Activated T-helper 17 cell treated with anti-CD3 and anti-CD28 coated beads, Interleukin-2, amount 50 U/mL, for 72 hours (primary cell): ENCODE results near the gene PCDHGA3. TPM values are rescaled to one million over a fixed set of nuclear protein-coding genes. Genes with fewer than 3 reads are reported as not detected.
A peak's percentile ranks its signal among the peaks of the same experiment; 100 is the strongest.
"Not testable (repeated sequence)": the region's sequence is repeated elsewhere in the genome, so short reads cannot be mapped to it uniquely, and the experiment has no call there.

Source experiments
- ATAC-seq: fragments of 150-1000 bp; cut with Tn5 transposase; replicated peaks from 2 replicates; pipeline ENCODE4 v1.10.0; 2021; ENCODE audit warnings: mild to moderate bottlenecking, moderate library complexity
- H3K27ac Mint-ChIP-seq: one replicate; pipeline ENCODE4 v1.8.0; 2022; ENCODE audit warnings: mixed read lengths
- H3K27me3 Mint-ChIP-seq: one replicate; pipeline ENCODE4 v1.8.0; 2022; ENCODE audit warnings: mixed read lengths
- H3K36me3 Mint-ChIP-seq: one replicate; pipeline ENCODE4 v1.8.0; 2022; ENCODE audit warnings: low read depth, mild to moderate bottlenecking, mixed read lengths
- H3K4me1 Mint-ChIP-seq: one replicate; pipeline ENCODE4 v1.8.0; 2022; ENCODE audit warnings: mixed read lengths
- H3K4me3 Mint-ChIP-seq: one replicate; pipeline ENCODE4 v1.8.0; 2022; ENCODE audit warnings: mild to moderate bottlenecking, mixed read lengths
- H3K9me3 Mint-ChIP-seq: one replicate; pipeline ENCODE4 v1.8.0; 2022; ENCODE audit warnings: mixed read lengths
- total RNA-seq, 2 donors: library from RNA; stranded (reverse); gene quantifications; one replicate each; pipeline ENCODE4 v1.2.3, GENCODE V29; 2022

The PCDHGA3 gene
- under 1 TPM in 1 of 2 donors, not detected in 1; 0.09 TPM for total RNA-seq

DNA sequence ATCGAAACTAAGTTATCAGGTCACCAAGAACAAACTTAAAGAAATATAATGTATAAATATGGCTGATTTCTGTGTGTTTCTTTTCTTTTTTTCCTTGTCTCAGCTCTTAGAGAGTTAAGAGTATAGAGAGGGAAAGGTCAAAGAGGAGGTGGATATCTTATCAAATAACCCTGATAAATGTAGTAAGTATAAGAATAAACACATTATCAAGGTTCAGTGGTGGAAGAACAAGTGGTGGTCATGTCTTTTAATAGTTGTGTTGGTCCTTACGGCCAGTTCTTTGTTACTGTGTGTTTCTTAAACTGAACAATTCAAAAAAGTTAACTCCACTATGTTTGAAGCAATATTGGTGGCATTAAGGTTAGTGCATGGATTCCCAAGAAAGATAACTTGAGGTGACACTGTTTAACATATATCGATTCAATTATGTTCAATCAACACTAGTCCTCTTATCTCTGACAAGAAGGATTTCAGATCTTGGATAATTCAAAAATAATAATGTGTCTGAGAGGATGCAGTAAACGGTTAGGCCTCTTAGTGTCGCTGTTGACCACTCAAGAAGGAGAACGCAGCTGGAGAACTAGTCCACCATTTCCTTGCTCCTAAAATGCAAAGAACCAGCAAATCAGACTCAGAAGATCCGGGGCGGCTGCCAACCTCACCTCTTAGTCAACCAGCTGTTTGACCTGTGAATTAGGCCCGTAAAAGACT lies at the start of gene PCDHGA3:
Gene PCDHGA3, plus strand, starts transcription at position 588 of the 711 bp plus-strand sequence. CDS start 205 bp downstream, outside the sequence.
- Mint-ChIP-seq H3K4me1 (no peaks in the 10 kb centered on the region), H3K4me3 (peak within 1 kb of the TSS; percentile 30), H3K36me3 (no peaks in the 10 kb centered on the region), H3K27me3 (peaks cover 32% of the 10 kb centered on the region), H3K9me3 (peaks cover 15% of the 10 kb centered on the region), H3K27ac (no peak within 1 kb of the TSS)
- no peak for ATAC-seq

DNA sequence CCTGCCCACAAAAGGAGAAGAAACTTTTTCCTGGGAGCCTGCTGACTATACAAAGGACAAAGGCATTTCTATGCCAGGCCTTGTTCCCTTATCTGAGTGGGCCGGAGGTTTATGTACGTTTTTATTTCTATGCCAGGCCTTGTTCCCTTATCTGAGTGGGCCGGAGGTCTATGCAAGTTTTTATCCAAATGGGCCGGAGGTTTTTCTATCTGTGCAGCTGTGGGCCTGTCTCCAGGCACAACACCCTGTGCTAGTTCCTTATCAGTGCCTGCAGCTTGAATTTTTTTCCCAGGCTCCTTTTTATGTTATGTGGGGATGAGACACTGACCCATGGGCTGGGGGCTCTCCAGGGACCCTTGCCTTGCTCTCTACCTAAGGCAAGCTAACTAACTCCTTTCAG lies 45.3 kb upstream of the PCDHGA3 start:
- Mint-ChIP-seq H3K9me3 (peaks cover 40% of the 10 kb centered on the region), H3K4me3 (no peak overlapping the region), H3K27me3 (no peaks in the 10 kb centered on the region), H3K27ac (no peak overlapping the region), H3K36me3 (peaks cover 5% of the 10 kb centered on the region), H3K4me1 (no peaks in the 10 kb centered on the region)
- ATAC-seq, result no peak

DNA sequence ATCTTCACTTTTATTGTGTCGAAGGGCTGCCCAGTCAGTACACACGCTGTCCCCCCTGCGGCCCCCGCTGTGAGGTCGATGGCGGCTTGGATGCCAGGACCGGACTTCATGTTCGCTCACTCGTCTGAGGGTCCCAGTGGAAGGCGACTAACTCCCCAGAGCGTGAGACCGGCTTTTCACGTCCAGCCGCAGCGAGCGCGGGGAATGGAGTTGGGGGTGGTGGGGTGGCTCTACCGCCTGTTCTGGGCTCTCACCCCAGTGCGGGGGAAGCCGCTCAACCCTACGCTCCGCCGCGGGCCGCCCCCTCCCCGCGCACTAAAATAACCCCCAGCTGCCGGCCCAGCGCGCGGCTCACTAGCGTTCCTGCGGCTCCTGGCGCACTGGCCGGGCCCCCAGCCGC lies 39.9 kb upstream of the PCDHGA3 start, which contains the start of gene SLC25A2:
Gene SLC25A2, minus strand, starts transcription at position 294 of the 400 bp plus-strand sequence. Its CDS starts 184 bp downstream, at position 110.
- Mint-ChIP-seq H3K36me3 (no peaks in the 10 kb centered on the region), H3K27ac (no peak within 1 kb of the TSS), H3K27me3 (no peaks in the 10 kb centered on the region), H3K9me3 (peaks cover 27% of the 10 kb centered on the region), H3K4me1 (no peaks in the 10 kb centered on the region), H3K4me3 (no peak within 1 kb of the TSS)
- no peak for ATAC-seq

DNA sequence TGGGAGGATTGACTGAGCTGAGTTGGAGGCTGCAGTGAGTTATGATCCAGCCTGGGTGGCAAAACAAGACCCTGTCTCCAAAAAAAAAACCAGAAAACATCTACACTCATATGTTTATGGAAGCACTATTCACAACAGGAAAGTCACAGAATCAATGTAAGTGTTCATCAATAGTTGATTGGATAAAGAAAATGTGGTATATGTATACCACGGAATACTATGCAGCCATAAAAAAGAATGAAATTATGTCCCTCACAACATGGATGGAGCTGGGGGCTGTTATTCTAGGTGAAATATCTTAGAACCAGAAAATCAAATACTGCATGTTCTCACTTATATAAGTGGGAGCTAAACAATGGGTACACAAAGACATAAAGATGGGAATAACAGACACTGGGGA lies 37.0 kb upstream of the PCDHGA3 start:
- no peak overlapping the region for H3K4me3 Mint-ChIP-seq

DNA sequence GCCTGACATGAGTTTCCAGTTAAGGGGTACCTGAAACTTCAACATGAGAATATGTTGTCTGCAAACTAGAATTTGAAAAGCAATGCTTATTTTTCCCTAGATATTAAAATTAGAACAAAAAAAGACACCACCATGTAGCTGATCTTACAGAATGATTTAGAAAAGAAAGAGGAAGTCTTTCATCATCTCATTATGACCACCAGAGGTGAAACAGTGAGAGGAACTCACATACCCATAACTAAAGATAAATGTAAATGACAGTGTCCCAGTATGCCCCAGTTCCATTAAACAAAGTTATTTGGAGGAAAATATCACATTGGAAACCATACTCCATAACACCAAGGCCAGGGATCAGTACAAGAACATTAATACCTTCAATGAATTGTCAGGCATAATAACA lies 29.9 kb upstream of the PCDHGA3 start:
- ATAC-seq, result no peak
- Mint-ChIP-seq H3K9me3 (peaks cover 40% of the 10 kb centered on the region), H3K4me3 (no peak overlapping the region), H3K27ac (no peak overlapping the region), H3K27me3 (no peaks in the 10 kb centered on the region), H3K4me1 (peaks cover 9% of the 10 kb centered on the region), H3K36me3 (peaks cover 41% of the 10 kb centered on the region)

More for the DNA sequence above, 37.0 kb upstream of the PCDHGA3 start:
- H3K27ac Mint-ChIP-seq, result no peak overlapping the region
- no peaks in the 10 kb centered on the region for H3K4me1 Mint-ChIP-seq
- no peaks in the 10 kb centered on the region for H3K36me3 Mint-ChIP-seq
- no peak for ATAC-seq
- H3K9me3 Mint-ChIP-seq, result peaks cover 33% of the 10 kb centered on the region
- H3K27me3 Mint-ChIP-seq, result no peaks in the 10 kb centered on the region

DNA sequence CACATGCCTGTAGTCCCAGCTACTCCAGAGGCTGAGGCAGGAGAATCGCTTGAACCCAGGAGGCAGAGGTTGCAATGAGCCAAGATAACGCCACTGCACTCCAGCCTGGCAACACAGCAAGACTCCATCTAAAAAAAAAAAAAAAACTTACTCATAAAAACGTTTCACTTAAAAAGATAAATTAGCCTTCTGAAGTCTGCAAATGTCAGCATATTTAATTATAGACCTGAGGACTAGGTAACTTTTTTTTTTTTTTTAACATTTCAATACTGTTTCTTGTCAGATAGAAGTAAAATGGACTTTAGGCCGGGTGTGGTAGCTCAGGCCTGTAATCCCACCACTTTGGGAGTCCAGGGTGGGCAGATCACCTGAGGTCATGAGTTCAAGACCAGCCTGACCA lies 26.7 kb upstream of the PCDHGA3 start:
- H3K27ac Mint-ChIP-seq, H3K4me3 Mint-ChIP-seq, H3K27me3 Mint-ChIP-seq, ATAC-seq: not testable (repeated sequence)
- peaks cover 66% of the 10 kb centered on the region for H3K36me3 Mint-ChIP-seq
- peaks cover 24% of the 10 kb centered on the region for H3K4me1 Mint-ChIP-seq
- H3K9me3 Mint-ChIP-seq, result peaks cover 43% of the 10 kb centered on the region

DNA sequence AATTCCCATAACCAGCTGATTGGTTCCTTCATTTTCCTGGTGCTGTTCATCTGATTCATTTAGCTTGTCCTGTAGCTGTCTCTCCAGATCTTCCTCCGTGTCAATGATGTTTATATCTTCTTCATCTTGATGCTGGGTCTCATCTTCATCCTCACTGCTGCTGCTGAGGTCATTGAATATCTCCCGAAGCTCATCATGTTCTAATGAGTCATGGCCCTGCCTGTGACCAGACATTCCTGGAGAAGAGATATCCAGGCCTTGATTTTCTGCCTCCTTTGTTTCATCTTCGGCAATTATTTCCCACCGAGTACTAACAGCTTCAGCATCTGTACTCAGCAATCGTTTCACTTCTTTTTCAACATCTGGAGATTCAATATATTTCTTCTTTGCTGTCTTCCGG lies 24.4 kb upstream of the PCDHGA3 start:
- H3K27me3 Mint-ChIP-seq, result no peaks in the 10 kb centered on the region

DNA sequence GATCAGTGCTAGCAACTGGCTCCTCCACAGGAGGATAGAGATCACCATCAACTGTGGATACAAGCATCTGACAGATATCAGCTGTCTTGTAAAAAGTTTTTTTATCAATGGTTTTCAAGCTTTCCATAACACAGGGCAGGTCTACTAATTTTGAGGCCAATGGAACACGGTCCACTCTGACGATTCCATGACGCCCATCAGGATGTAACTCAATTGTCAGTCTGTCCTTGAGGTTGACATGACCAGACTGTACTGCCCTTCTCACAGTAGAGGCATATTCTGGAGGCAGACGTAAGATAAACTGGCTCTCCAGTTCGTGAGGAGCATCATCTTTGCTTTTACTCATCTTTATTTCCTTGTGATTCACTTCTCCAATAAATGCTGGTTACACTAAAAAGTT lies 23.9 kb upstream of the PCDHGA3 start:
- H3K27ac Mint-ChIP-seq, result peak overlapping the region; percentile 100
- H3K4me1 Mint-ChIP-seq, result peaks cover 24% of the 10 kb centered on the region
- H3K4me3 Mint-ChIP-seq, result peak overlapping the region; percentile 99
- no peak for ATAC-seq
- no peaks in the 10 kb centered on the region for H3K27me3 Mint-ChIP-seq
- H3K36me3 Mint-ChIP-seq, result peaks cover 65% of the 10 kb centered on the region
- peaks cover 35% of the 10 kb centered on the region for H3K9me3 Mint-ChIP-seq

More for the DNA sequence above, 24.4 kb upstream of the PCDHGA3 start:
- peak overlapping the region; percentile 100 for H3K27ac Mint-ChIP-seq
- H3K4me3 Mint-ChIP-seq, result peak overlapping the region; percentile 99
- peaks cover 24% of the 10 kb centered on the region for H3K4me1 Mint-ChIP-seq
- peaks cover 36% of the 10 kb centered on the region for H3K9me3 Mint-ChIP-seq
- peaks cover 66% of the 10 kb centered on the region for H3K36me3 Mint-ChIP-seq
- no peak for ATAC-seq

DNA sequence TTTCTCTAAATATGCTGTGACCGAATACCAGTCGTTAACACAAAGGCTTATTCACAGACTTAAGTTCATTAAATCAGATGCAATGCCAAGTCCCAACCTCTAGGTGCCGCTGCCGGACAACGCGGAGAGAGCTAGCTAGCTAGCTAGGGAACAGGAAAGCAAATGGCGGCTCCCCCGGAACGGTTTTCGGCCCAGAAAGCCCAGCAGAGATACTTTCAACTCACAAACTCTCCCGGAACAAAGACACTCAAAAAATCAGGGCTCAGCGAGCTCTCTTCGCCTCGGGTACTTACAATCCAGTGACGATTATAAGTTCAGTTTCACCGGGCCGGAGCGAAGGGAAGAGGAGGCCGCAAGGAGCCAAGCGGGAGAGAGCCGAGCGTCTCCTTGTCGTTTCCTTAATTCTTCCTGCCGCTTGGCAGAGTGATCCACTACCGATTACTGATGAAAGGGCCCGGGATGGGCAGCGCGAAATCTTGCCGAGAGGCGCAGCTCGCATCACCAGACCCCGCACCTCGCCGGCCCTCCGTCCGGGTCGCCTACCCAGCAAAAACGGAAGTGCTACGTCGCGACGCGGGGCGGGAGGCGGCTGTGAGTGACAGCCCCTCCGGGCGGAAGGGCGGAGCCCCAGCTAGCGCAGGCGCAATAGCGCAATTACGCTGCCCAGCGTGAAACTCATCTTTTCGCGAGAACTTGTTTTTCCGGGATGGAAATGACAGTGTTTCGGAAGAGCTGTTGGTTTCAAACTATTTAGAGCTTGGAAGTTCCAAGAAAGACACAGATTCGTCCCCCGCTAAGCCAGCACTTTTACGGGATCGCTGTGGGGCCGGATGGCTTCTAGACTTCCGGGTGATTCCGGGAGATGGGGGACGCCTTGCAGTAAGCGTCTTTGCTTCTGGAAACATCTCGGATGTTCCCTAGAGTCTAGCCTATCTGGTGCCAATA lies 23.1 kb upstream of the PCDHGA3 start, which contains the start of gene TAF7:
Gene TAF7, minus strand, starts transcription at position 560 of the 945 bp plus-strand sequence. CDS start 740 bp downstream, outside the sequence.
- ATAC-seq, result peak; percentile 95
- Mint-ChIP-seq H3K27ac (peak within 1 kb of the TSS; percentile 100), H3K4me1 (peaks cover 23% of the 10 kb centered on the region), H3K4me3 (peak within 1 kb of the TSS; percentile 99), H3K36me3 (peaks cover 57% of the 10 kb centered on the region), H3K9me3 (peaks cover 29% of the 10 kb centered on the region), H3K27me3 (no peaks in the 10 kb centered on the region)

DNA sequence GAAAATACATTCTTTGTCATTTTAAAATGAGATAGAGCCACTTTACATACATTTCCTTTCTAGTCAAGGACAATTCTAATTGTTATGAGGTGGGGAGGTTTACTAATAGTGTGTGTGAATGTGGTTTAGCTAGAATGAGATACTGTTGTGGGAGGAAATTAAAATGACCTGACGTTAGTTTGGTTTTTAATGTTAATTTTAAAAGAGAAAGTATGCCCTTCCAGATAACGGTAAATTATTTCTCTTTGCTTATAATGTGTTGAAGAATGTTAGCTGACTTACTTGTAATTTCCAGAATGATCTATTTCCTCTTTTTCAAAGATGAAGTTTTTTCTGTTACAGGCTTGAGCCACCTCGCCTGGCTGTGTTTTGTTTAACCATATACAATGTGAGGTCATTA lies 21.4 kb upstream of the PCDHGA3 start:
- peak overlapping the region; percentile 99 for H3K4me3 Mint-ChIP-seq
- no peaks in the 10 kb centered on the region for H3K27me3 Mint-ChIP-seq
- no peak overlapping the region for H3K27ac Mint-ChIP-seq
- no peak for ATAC-seq
- H3K4me1 Mint-ChIP-seq, result peaks cover 25% of the 10 kb centered on the region
- peaks cover 39% of the 10 kb centered on the region for H3K36me3 Mint-ChIP-seq
- H3K9me3 Mint-ChIP-seq, result peaks cover 26% of the 10 kb centered on the region

DNA sequence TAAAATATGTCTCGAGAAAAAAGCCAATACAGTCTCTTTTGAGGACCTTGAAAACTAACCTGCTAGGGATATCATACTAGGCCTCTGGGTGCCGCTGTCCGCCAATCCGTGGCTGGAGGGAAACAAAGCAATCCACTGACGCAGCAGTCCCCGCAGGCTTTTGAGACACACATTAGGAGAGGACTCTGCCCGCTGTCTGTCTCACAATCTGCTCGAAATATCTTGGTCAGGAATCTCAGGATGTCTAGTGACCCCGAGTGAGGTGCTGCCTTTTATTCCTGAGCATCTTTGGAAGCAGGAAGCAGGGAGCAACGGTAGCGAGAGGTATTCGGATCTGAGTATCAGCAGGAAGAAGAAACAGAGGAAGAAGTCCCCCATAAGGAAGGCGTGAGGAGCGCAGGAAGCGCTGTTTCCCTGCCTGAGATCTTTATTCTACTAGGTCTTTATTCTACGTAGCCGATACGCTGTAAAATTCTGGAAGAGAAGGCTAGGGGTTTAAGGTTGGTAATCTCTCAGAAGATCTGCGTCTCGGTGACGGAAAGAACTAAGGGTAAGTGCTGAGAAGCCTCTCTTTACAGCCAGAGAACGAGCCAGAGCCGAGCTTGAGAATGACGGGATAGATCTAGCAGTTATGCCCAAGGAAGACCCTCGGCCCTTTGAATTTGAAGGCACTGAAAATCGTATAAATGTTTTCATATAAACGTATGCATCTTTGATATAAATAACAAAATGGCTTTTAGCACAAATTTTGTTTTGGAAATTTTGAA lies 17.4 kb upstream of the PCDHGA3 start:
- ATAC-seq, result peak; percentile 94
- Mint-ChIP-seq H3K27ac (peak overlapping the region; percentile 92), H3K27me3 (no peaks in the 10 kb centered on the region), H3K4me3 (peak overlapping the region; percentile 94), H3K4me1 (peaks cover 4% of the 10 kb centered on the region), H3K9me3 (peaks cover 3% of the 10 kb centered on the region), H3K36me3 (no peaks in the 10 kb centered on the region)

DNA sequence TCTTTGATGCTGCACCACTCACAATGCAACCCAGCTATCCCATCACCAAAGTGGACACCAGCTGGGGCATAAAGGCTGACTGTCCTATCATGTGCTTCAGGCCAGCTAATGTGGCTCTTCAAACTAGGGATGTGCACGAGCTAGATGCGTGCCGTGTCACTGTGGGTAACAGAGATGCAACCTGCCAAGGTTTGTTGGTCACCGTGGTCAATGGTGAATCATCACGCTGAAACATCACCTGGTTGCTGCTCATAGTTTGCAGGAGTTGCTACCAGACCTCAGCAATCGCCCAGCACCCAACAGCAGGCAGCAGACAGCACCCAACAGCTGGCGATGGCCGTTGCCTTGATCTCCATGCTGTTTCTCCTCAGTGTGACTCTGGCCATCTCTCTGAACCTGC lies 15.4 kb upstream of the PCDHGA3 start:
- Mint-ChIP-seq H3K27ac (no peak overlapping the region), H3K4me3 (no peak overlapping the region), H3K9me3 (peaks cover 4% of the 10 kb centered on the region), H3K27me3 (peaks cover 3% of the 10 kb centered on the region), H3K4me1 (peaks cover 4% of the 10 kb centered on the region), H3K36me3 (no peaks in the 10 kb centered on the region)
- ATAC-seq, result no peak

DNA sequence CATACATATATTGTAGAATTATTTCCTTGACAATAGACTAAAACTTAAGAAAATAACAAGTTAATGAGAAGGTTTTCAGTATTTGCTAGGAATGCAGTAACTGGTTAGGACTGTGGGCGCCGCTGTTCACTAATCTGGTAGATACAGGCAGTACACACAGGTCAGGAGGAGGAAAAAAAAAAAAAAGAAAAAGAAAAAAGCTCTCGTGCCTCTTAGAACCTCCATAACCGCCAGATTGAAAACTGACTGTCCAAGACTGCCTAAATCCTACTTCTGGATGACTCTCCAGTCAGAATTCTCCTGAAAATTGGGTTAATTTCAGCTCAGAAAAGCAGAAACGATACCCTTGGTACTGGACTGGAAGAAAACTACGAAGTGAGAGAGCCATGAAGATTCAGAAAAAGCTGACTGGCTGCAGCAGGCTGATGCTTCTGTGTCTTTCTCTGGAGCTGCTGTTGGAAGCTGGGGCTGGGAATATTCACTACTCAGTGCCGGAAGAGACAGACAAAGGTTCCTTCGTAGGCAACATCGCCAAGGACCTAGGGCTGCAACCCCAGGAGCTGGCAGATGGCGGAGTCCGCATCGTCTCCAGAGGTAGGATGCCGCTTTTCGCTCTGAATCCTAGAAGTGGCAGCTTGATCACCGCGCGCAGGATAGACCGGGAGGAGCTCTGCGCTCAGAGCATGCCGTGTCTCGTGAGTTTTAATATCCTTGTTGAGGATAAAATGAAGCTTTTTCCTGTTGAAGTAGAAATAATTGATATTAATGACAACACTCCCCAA lies 13.1 kb upstream of the PCDHGA3 start, which contains the start of gene PCDHGA1:
Gene PCDHGA1, plus strand, starts transcription at position 216 of the 782 bp plus-strand sequence.
- Mint-ChIP-seq H3K27me3 (peaks cover 17% of the 10 kb centered on the region), H3K36me3 (no peaks in the 10 kb centered on the region), H3K27ac (no peak within 1 kb of the TSS), H3K9me3 (peaks cover 6% of the 10 kb centered on the region), H3K4me3 (no peak within 1 kb of the TSS), H3K4me1 (peaks cover 4% of the 10 kb centered on the region)
- no peak for ATAC-seq
